HL-60 (cell line): ENCODE measurements around the gene TTC31.

Experiments used
- DNase-seq, 2 experiments: peaks; one replicate each; pipeline ENCODE4 v3.0.0-alpha.2; 2010 to 2020; ENCODE audit warnings: low read depth in 1 of 2, low spot score in 1 of 2
- H3K27ac ChIP-seq: fragments of 250-450 bp; sonication (Bioruptor Pico); replicated peaks from 2 replicates; pipeline ENCODE4 v1.5.1; 2020; ENCODE audit warnings: mild to moderate bottlenecking, moderate library complexity
- H3K27me3 ChIP-seq: fragments of 250-450 bp; sonication (Bioruptor Pico); 2 replicates; pipeline ENCODE4 v1.5.1; 2021; ENCODE audit warnings: mild to moderate bottlenecking, moderate library complexity; ENCODE audit not compliant: insufficient read depth, poor library complexity, severe bottlenecking
- H3K4me3 ChIP-seq: replicated peaks from 2 replicates; pipeline ENCODE4 v1.5.1; 2011; ENCODE audit warnings: mild to moderate bottlenecking, control low read depth, low read length; ENCODE audit not compliant: insufficient read depth
- GABPA ChIP-seq: IDR thresholded peaks from 2 replicates; pipeline ENCODE4 v1.6.1; 2012; ENCODE audit warnings: low read depth
- POLR2AphosphoS5 ChIP-seq: IDR thresholded peaks from 2 replicates; pipeline ENCODE4 v1.6.1; 2012; ENCODE audit warnings: low read depth
- REST ChIP-seq: IDR thresholded peaks from 2 replicates; pipeline ENCODE4 v1.6.1; 2012; ENCODE audit warnings: low read depth; ENCODE audit not compliant: insufficient replicate concordance
- SPI1 ChIP-seq: IDR thresholded peaks from 2 replicates; pipeline ENCODE4 v1.6.1; 2012; ENCODE audit warnings: low read depth, mild to moderate bottlenecking, borderline replicate concordance
- TF ChIP-seq, protein P1 (sequence below): IDR thresholded peaks from one replicate; pipeline ENCODE4 v1.5.1; 2011; ENCODE audit warnings: low read length, control low read depth, inconsistent platforms; ENCODE audit not compliant: insufficient read depth

The TTC31 gene

GRCh38 chr2:74489906-74490305 lies 7.0 kb downstream of the TTC31 start:
- DNase-seq = no peak
- TF ChIP-seq POLR2AphosphoS5 (no peak), REST (no peak), SPI1 (no peak)
- TF ChIP-seq, protein P1, sequence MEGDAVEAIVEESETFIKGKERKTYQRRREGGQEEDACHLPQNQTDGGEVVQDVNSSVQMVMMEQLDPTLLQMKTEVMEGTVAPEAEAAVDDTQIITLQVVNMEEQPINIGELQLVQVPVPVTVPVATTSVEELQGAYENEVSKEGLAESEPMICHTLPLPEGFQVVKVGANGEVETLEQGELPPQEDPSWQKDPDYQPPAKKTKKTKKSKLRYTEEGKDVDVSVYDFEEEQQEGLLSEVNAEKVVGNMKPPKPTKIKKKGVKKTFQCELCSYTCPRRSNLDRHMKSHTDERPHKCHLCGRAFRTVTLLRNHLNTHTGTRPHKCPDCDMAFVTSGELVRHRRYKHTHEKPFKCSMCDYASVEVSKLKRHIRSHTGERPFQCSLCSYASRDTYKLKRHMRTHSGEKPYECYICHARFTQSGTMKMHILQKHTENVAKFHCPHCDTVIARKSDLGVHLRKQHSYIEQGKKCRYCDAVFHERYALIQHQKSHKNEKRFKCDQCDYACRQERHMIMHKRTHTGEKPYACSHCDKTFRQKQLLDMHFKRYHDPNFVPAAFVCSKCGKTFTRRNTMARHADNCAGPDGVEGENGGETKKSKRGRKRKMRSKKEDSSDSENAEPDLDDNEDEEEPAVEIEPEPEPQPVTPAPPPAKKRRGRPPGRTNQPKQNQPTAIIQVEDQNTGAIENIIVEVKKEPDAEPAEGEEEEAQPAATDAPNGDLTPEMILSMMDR = no peak
- Histone ChIP-seq H3K27me3 (no peaks in the 10 kb centered on the region), H3K27ac (no peak overlapping the region), H3K4me3 (no peak overlapping the region)

DNA sequence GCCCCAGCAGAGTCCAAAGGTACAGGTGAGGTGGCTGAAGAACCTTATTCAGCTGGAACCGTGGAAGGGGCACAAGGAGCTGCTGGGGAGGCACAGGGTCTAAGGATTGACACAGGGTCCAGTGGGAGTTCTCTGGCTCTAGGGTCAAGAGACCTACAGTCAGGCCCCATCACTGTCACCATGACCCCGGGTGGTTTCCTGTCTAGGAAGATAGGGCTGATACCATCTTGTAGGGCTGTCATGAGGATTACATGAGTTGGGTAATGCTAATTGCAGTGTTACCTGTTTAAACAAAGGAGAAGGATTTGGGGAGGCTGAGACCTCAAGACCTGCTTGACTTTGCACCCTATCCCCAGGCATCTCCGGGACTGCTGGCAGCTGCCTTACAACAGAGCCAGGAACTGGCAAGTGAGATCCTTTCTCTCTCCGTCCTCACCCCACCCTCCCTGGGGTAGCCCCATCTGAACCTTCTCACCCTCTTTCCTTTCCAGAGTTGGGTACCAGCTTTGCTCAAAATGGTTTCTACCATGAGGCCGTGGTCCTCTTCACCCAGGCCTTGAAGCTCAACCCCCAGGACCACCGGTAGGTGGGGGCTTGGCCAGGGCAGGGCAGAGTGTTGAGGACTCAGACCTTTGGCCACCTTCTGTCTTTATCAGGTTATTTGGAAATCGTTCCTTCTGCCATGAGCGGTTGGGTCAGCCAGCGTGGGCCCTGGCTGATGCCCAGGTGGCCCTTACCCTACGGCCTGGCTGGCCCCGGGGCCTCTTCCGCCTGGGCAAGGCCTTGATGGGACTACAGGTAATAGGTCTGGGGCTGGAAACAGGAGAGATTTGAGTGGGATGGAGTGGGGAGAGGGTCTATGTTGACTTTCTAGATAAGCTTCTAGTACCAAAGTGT lies 9.0 kb downstream of the TTC31 start:
- H3K4me3 ChIP-seq = no peak overlapping the region
- no peak for TF ChIP-seq GABPA
- TF ChIP-seq REST = no peak
- TF ChIP-seq, protein P1 = no peak
- TF ChIP-seq SPI1 = no peak
- no peak for TF ChIP-seq POLR2AphosphoS5
- H3K27ac ChIP-seq = no peak overlapping the region
- H3K27me3 ChIP-seq = no peaks in the 10 kb centered on the region
- DNase-seq = no peak

DNA sequence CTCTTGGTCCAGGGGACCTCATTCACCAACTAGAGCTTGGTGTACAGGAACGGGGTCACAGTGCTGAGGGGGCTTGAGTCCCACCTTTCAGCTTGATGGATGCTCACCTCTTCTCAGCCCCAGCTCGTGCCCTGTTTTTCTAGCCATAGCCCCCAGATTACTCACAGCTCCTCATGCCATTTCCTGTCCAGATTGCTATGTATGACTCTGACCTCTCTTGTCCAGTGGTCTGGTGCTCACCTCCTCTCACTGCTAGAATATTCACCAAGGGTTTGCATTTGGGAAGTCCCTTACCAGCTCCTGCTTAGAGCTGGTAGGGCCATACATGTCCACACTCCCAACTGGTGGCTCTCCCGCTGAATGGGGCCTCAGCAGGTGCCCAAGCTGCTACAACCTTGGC lies 10.7 kb downstream of the TTC31 start:
- Histone ChIP-seq H3K27ac (no peak overlapping the region), H3K4me3 (no peak overlapping the region), H3K27me3 (peaks cover 12% of the 10 kb centered on the region)
- no peak for DNase-seq
- TF ChIP-seq POLR2AphosphoS5 = no peak
- TF ChIP-seq SPI1 = no peak

DNA sequence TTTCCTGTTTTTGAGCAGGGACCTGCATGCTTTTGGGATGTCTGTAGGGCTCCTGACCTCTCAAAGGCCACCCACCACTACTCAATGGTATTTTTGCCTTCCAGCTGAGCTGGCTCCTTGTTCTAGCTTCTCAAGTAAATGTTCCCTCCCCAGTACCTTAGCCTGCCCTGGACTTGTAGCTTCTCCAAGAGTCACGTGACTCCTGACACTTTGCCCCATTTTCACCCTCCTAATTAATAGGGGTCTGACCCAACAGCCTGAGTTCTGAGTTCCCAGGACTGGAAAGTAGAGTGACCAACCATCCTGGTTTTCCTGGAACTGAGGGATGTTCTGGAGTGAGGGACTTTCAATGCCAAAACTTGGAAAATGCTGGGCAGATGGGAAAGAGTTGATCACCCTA lies 12.6 kb downstream of the TTC31 start:
- DNase-seq = no peak
- Histone ChIP-seq H3K27ac (no peak overlapping the region), H3K27me3 (peaks cover 30% of the 10 kb centered on the region), H3K4me3 (no peak overlapping the region)
- TF ChIP-seq REST = no peak
- no peak for TF ChIP-seq SPI1
- no peak for TF ChIP-seq GABPA
- TF ChIP-seq, protein P1 = no peak
- no peak for TF ChIP-seq POLR2AphosphoS5
